ENCODE data around the gene SRCAP. TPM values are rescaled to one million over a fixed set of nuclear protein-coding genes. Genes with fewer than 3 reads are reported as not detected.

The SRCAP gene
- polyA plus RNA-seq, 1 donor (not counting 4 experiments of a cell fraction or from before 2014, with no cell fraction given), result 1.4 TPM

GRCh38 chr16:30773826-30774225 is 74.9 kb downstream of the SRCAP start:
- Histone ChIP-seq H3K27ac (ENCODE audit: control insufficient read depth, insufficient read depth, low read length) (no peak overlapping the region), H2AFZ (ENCODE audit: control insufficient read depth, low read length) (no peak overlapping the region), H4K20me1 (ENCODE audit: control insufficient read depth, extremely low read depth, insufficient read depth, low read length) (no peaks in the 10 kb centered on the region), H3K9ac (ENCODE audit: control insufficient read depth, extremely low read depth, insufficient read depth, low read length) (no peak overlapping the region), H3K4me1 (ENCODE audit: control insufficient read depth, extremely low read depth, insufficient read depth, low read length) (peaks cover 9% of the 10 kb centered on the region), H3K9me1 (ENCODE audit: control insufficient read depth, extremely low read depth, insufficient read depth, low read length) (no peaks in the 10 kb centered on the region), H3K4me3 (ENCODE audit: control insufficient read depth in 2 of 3, extremely low read depth in 1 of 3, insufficient read depth in 2 of 3, low read depth in 1 of 3, low read length in 3 of 3) (no peak overlapping the region), H3K9me3 (ENCODE audit: control insufficient read depth, low read depth, low read length) (no peaks in the 10 kb centered on the region), H3K79me2 (ENCODE audit: control insufficient read depth, insufficient read depth, low read length) (no peaks in the 10 kb centered on the region), H3K4me2 (ENCODE audit: control insufficient read depth, extremely low read depth, insufficient read depth, low read depth, low read length) (no peak overlapping the region), H3K27me3 (ENCODE audit: control insufficient read depth, extremely low read depth, insufficient read depth, low read length) (no peaks in the 10 kb centered on the region), H3K36me3 (ENCODE audit: control insufficient read depth in 2 of 2, extremely low read depth in 1 of 2, insufficient read depth in 2 of 2, low read length in 2 of 2) (peaks cover 26 to 36% of the 10 kb centered on the region in 2 experiments)
- dilution Hi-C loops (cut with MboI; ENCODE audit: extremely low pct_ligation_motif_present, low sequenced_read_pairs), result no loop called here
- DNase-seq (ENCODE audit: low read depth, low spot score), result no peak
- FAIRE-seq, result no peak
- TF ChIP-seq EZH2 (IDR thresholded peaks at IDR 0.05; ENCODE audit: low read length) (no peak), CTCF (optimal IDR thresholded peaks at IDR 0.05 in 1 of 3, IDR thresholded peaks at IDR 0.05 in 1 of 3, conservative IDR thresholded peaks at IDR 0.05 in 1 of 3; ENCODE audit: extremely low read depth in 1 of 3, insufficient read depth in 2 of 3, low read length in 3 of 3) (no peak)

GRCh38 chr16:30774367-30775130 is 75.6 kb downstream of the SRCAP start:
- TF ChIP-seq CTCF (optimal IDR thresholded peaks at IDR 0.05 in 1 of 3, IDR thresholded peaks at IDR 0.05 in 1 of 3, conservative IDR thresholded peaks at IDR 0.05 in 1 of 3; ENCODE audit: extremely low read depth in 1 of 3, insufficient read depth in 2 of 3, low read length in 3 of 3) (no peak), EZH2 (IDR thresholded peaks at IDR 0.05; ENCODE audit: low read length) (no peak)
- H3K27me3 ChIP-seq (ENCODE audit: control insufficient read depth, extremely low read depth, insufficient read depth, low read length), result no peaks in the 10 kb centered on the region
- no peaks in the 10 kb centered on the region for H3K9me1 ChIP-seq (ENCODE audit: control insufficient read depth, extremely low read depth, insufficient read depth, low read length)
- FAIRE-seq (no peak), DNase-seq (ENCODE audit: low read depth, low spot score) (no peak)
- H3K4me2 ChIP-seq (ENCODE audit: control insufficient read depth, extremely low read depth, insufficient read depth, low read depth, low read length), result peak overlapping the region; percentile 97
- dilution Hi-C loops (cut with MboI; ENCODE audit: extremely low pct_ligation_motif_present, low sequenced_read_pairs), result loop anchor here (25.0 kb wide), 1 partner anchor 113 kb away; the partner anchor contains the start of genes BCL7C and CTF1
- H3K9ac ChIP-seq (ENCODE audit: control insufficient read depth, extremely low read depth, insufficient read depth, low read length), result peak overlapping the region; percentile 90
- peaks cover 19 to 29% of the 10 kb centered on the region in 2 experiments for H3K36me3 ChIP-seq (ENCODE audit: control insufficient read depth in 2 of 2, extremely low read depth in 1 of 2, insufficient read depth in 2 of 2, low read length in 2 of 2)
- no peaks in the 10 kb centered on the region for H4K20me1 ChIP-seq (ENCODE audit: control insufficient read depth, extremely low read depth, insufficient read depth, low read length)
- no peaks in the 10 kb centered on the region for H3K9me3 ChIP-seq (ENCODE audit: control insufficient read depth, low read depth, low read length)
- no peak overlapping the region for H3K27ac ChIP-seq (ENCODE audit: control insufficient read depth, insufficient read depth, low read length)
- H2AFZ ChIP-seq (ENCODE audit: control insufficient read depth, low read length), result no peak overlapping the region
- H3K4me3 ChIP-seq (ENCODE audit: control insufficient read depth in 2 of 3, extremely low read depth in 1 of 3, insufficient read depth in 2 of 3, low read depth in 1 of 3, low read length in 3 of 3), result peak overlapping the region in 2 of 3 experiments; percentile 55 to 75
- H3K4me1 ChIP-seq (ENCODE audit: control insufficient read depth, extremely low read depth, insufficient read depth, low read length), result peaks cover 9% of the 10 kb centered on the region
- H3K79me2 ChIP-seq (ENCODE audit: control insufficient read depth, insufficient read depth, low read length), result no peaks in the 10 kb centered on the region

Measured in keratinocyte (primary cell).